ENCODE measurements around the gene CYP2J2.

DNA sequence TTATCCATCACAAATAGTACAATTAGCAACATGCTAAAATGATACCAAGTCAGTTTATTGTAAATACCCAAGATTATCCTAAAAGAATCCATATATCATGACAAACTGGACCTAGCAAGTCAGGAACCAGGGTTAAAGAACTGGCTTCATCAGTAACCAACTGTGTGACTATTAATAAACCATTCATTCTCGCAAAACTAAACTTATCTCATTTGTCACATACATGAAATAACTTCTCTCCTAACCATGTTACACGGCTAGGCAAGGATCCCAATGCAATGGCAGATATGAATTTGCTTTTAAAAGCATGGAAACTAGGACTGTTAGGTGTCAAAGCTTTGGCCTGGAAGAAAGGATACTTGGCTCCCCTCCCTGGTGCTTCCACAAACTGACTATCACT is 29.4 kb downstream of the CYP2J2 start:
- TF ChIP-seq ARNTL (CRISPR knock-in tag; IDR thresholded peaks at IDR 0.05; ENCODE audit: borderline replicate concordance, low read depth) (no peak), CSRNP3 (CRISPR knock-in tag; IDR thresholded peaks at IDR 0.05) (no peak)

Measured in SK-N-SH treated with all-trans-retinoic acid at 6 μM for 48 hours (cell line).